Measurements from ENCODE around the gene SCNM1. TPM values are rescaled to one million over a fixed set of nuclear protein-coding genes. Genes with fewer than 3 reads are reported as not detected.

The SCNM1 gene
- total RNA-seq, 2 experiments from 2014 or later, result 60.5 to 64.2 TPM

DNA sequence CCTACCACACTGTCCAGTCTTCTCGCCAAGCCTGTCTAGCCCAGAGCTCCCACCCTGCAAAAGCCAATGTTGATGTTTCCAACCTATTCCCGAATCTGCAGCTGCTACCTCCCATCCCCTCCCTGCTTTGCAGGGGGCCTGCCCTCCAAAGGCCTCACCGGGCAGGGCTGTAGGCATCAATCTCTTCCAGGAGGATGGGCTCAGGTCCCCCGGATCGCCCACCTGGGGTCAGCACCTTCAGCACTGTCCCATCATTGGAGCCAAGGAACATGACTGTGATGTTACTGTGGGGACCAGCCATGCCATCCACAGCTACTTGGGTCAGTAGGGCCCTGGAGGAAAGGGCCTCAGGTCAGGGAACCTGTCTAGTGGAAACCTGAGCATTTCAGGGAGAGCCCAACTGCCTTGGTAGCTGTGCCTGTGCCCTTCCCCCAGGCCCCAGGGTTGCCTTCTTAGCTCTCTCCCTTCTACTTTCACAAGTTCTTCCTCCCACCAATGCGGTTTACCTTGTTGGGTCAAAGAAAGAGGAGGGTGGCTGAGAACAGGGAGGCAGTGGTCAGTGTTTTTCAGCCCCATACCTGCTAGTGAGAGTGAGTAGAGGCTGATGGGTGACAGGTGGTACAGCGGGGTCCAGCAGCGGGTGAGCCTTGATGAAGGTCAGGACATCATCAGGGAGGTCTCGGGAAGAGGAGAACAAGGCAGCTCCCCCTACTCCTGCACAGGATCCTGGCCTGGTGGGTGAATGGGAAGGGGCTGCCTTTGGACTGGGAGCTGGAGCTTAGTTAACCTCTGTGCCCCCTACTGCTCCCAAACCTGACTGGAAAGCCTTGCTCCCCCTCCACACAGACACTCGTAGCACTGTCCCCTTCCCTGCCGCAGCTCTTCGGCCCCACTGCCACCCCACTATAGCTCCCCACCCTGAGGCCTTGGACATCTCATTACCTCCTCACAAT is 30.2 kb upstream of the SCNM1 start:
- no peaks in the 10 kb centered on the region for H3K27me3 Mint-ChIP-seq (ENCODE audit: low read depth)
- H3K36me3 Mint-ChIP-seq (ENCODE audit: low read depth), result no peaks in the 10 kb centered on the region
- intact Hi-C loops (cut with micrococcal nuclease), result no loop called here
- no peak overlapping the region for H3K4me3 Mint-ChIP-seq
- H3K4me1 Mint-ChIP-seq (ENCODE audit: low read depth), result peaks cover 8% of the 10 kb centered on the region
- DNase-seq, result no peak
- no peak overlapping the region for H3K27ac Mint-ChIP-seq
- H3K9me3 Mint-ChIP-seq, result no peaks in the 10 kb centered on the region
- CTCF ChIA-PET, result interaction anchor here (1.1 to 1.3 kb wide), 2 partner anchors 18 to 22 kb away, joined by 3 read pairs; no protein-coding TSS in a partner anchor

DNA sequence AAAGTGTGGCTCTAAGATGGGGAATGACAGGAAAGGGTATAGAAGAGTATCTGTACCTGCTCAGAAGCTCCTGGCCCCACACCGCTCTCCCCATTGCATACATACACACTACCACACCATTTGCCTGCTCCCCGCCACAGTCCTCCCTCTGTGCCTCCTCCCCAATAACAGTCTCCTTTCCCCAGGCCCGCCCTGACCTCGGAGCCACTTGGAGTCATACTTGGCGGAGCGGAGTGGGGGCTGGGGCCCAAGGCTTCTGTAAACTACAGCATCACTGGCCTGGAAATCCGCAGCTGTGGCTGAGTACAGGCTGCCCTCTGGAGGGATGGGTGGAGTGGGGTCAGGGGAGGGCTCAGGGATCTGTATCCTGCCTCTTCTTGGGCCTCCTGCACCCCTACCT is 28.2 kb upstream of the SCNM1 start:
- Mint-ChIP-seq H3K36me3 (ENCODE audit: low read depth) (no peaks in the 10 kb centered on the region), H3K27ac (no peak overlapping the region), H3K4me3 (no peak overlapping the region), H3K4me1 (ENCODE audit: low read depth) (no peaks in the 10 kb centered on the region), H3K9me3 (no peaks in the 10 kb centered on the region), H3K27me3 (ENCODE audit: low read depth) (no peaks in the 10 kb centered on the region)
- intact Hi-C loops (cut with micrococcal nuclease), result no loop called here
- CTCF ChIA-PET, result interaction anchor here (0.6 kb wide), 1 partner anchor 248 kb away, joined by 4 read pairs; no protein-coding TSS in a partner anchor
- no peak for DNase-seq

DNA sequence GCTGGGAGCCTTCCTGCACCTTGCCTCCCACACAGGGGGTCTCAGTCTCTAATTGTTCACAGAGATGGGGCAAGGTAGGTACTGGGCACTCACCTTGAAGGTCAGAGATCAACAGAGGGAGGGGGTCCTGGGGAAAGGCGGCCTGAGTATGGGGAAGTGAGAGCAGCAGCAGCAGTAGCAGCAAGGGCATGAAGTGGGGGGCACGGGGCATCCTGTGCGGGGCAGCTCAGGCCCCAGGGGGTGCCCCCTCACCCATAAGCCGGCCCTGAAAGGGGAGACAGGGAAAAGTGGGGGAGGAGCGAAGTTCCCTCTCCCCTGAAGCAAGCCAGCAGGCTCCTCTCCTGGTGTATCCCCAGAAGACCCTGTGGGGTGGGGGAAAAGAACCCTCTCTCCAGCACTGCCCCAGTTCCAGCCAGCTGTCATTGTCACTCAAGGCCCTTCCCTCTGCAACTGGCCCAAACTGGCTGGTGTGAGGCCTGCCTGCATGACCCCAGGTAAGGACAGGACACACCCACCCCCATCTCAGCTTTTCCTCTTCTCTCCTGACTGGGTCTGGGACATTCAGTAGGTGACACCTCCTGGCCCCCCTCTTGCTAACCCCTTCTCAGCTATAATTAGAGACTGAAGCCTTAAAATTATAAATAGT is 23.4 kb upstream of the SCNM1 start:
- H3K36me3 Mint-ChIP-seq (ENCODE audit: low read depth), result no peaks in the 10 kb centered on the region
- H3K4me1 Mint-ChIP-seq (ENCODE audit: low read depth), result peaks cover 6% of the 10 kb centered on the region
- H3K27me3 Mint-ChIP-seq (ENCODE audit: low read depth), result no peaks in the 10 kb centered on the region
- no peaks in the 10 kb centered on the region for H3K9me3 Mint-ChIP-seq
- intact Hi-C loops (cut with micrococcal nuclease), result no loop called here
- no peak overlapping the region for H3K4me3 Mint-ChIP-seq
- no peak for DNase-seq
- H3K27ac Mint-ChIP-seq, result no peak overlapping the region
- CTCF ChIA-PET, result interaction anchor here (1.0 to 2.0 kb wide), 3 partner anchors 13 to 41 kb away, joined by 3 to 14 read pairs (median 6); no protein-coding TSS in a partner anchor

DNA sequence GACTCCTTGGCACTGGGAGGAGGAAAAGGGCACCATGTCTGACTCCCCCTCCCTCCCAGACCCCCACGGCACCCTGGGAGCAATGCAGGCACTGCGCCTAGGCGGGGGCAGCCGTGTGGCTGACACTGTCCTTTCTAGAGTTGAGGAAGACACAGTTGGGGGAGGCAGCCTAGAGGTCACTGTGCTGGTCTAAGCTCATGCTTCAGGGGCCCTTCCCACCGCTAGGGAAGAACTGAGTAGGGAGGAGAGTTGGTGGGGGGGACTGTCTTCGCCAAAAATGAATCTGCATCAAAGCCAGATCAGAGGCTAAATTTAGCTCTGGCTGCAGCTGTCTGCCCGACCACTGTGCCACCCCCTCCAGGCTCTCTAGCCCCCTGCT is 22.9 kb upstream of the SCNM1 start:
- H3K9me3 Mint-ChIP-seq, result no peaks in the 10 kb centered on the region
- no peak for DNase-seq
- CTCF ChIA-PET, result interaction anchor here (1.0 to 2.0 kb wide), 2 partner anchors 12 to 30 kb away, joined by 3 to 6 read pairs; no protein-coding TSS in a partner anchor
- intact Hi-C loops (cut with micrococcal nuclease), result no loop called here
- H3K4me3 Mint-ChIP-seq, result no peak overlapping the region
- no peaks in the 10 kb centered on the region for H3K27me3 Mint-ChIP-seq (ENCODE audit: low read depth)
- H3K4me1 Mint-ChIP-seq (ENCODE audit: low read depth), result peaks cover 6% of the 10 kb centered on the region
- H3K27ac Mint-ChIP-seq, result no peak overlapping the region
- H3K36me3 Mint-ChIP-seq (ENCODE audit: low read depth), result no peaks in the 10 kb centered on the region

DNA sequence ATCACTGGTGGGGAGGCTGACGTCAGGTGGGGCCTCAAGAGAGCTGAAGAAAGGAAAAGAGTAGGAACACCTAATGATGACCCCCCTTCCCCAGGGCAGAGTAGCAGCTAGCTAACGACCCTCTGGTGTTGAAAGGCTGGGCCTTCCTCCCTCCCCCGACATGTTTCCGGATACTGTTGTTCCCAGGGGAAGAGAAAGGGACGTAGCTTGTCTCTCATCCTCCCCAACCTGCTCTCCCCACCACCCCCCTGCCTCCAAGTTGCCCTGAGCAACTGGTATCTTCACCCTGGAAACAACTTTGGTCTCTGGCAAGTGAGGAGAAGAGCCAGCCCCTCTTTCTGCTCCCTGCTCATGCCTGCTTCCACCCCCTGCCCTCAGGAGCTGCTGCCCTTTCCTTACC is 22.0 kb upstream of the SCNM1 start:
- Mint-ChIP-seq H3K4me1 (ENCODE audit: low read depth) (peaks cover 6% of the 10 kb centered on the region), H3K9me3 (no peaks in the 10 kb centered on the region), H3K4me3 (no peak overlapping the region), H3K27ac (no peak overlapping the region), H3K36me3 (ENCODE audit: low read depth) (no peaks in the 10 kb centered on the region), H3K27me3 (ENCODE audit: low read depth) (no peaks in the 10 kb centered on the region)
- intact Hi-C loops (cut with micrococcal nuclease), result no loop called here
- no peak for DNase-seq
- CTCF ChIA-PET, result interaction anchor here (1.3 kb wide), 1 partner anchor 11 kb away, joined by 5 read pairs; no protein-coding TSS in a partner anchor

DNA sequence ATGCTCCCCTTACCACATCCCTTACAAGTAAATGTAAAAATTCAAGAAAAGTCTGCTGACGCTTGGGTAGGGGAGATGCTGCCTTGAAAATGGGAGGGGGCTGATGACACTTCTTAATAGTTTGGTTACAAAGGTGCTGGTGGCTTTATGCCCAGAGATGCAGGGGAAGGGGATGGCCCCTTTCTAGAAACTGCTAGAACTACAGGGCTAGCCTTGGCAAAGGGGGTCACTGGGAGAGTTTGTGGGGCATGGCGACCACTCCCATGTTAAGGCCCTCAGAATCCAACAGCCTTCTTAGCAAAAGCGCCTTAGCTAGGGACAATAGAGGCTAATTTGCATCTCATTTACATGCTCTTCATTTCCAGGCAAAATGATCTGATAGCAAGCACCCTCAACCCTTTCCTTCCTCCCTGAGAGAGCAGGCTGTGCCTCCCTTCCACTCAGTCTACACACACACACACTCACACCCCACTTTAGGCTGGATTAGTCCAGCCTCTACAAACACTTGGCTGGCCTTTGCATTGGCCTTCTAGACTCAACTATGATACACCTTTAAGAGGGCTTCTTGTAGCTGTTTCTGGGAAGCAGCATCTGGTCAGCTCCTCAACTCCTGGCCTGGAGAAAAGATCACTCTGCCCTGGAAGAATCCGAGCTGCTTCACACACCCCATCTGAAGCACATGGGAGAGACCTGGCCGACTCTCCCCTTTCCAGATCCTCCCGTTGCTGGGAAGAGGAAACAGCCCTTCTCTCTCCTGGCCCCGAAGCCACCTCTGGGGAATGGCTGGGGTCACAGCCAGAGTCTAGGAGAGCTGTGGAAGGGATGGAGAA is 21.3 kb upstream of the SCNM1 start:
- H3K36me3 Mint-ChIP-seq (ENCODE audit: low read depth), result no peaks in the 10 kb centered on the region
- CTCF ChIA-PET, result interaction anchor here (1.3 kb wide), 2 partner anchors 10 to 45 kb away, joined by 4 to 5 read pairs; no protein-coding TSS in a partner anchor
- H3K27me3 Mint-ChIP-seq (ENCODE audit: low read depth), result no peaks in the 10 kb centered on the region
- intact Hi-C loops (cut with micrococcal nuclease), result no loop called here
- H3K27ac Mint-ChIP-seq, result no peak overlapping the region
- no peak overlapping the region for H3K4me3 Mint-ChIP-seq
- no peaks in the 10 kb centered on the region for H3K9me3 Mint-ChIP-seq
- no peak for DNase-seq
- H3K4me1 Mint-ChIP-seq (ENCODE audit: low read depth), result peaks cover 6% of the 10 kb centered on the region

DNA sequence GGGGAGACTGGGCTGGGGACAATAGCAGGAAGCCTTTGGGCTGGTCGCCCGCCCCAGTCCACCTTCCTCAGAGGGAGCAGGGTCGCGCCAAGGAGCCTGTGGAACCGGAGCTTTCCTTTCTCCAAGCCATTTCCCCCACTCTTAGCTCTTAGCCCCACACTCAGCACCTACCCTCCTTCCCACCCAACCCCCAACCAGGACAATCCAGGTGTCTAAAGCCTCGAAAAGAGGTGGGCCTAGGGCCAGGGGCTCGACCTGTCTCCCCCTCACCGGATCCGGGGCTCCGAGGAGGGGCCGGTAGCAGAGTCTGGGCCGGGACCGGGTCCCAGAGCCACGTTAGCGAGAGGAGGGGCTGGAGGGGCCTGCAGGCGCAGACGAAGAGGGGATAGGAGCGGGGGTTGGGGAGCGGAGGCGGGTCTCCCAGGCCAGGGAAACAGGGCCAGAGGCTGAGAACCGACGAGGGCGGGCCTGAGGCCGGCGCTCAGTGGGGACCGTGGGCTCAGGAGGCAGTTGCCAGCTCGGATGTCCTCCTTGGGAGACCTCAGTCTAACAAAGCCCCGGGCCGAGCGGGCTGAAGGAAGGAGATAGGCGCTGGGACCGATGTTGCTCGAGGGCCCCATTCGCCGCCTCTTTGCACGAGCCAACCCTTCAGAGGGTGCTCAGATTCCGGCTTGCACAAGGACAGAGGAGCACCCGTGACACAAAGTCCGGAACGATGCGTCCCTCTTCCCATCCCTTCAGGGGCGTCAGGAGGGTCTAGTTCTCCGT is 20.5 kb upstream of the SCNM1 start:
- Mint-ChIP-seq H3K9me3 (no peaks in the 10 kb centered on the region), H3K4me3 (peak overlapping the region; percentile 88), H3K4me1 (ENCODE audit: low read depth) (peaks cover 6% of the 10 kb centered on the region), H3K27me3 (ENCODE audit: low read depth) (no peaks in the 10 kb centered on the region), H3K36me3 (ENCODE audit: low read depth) (no peaks in the 10 kb centered on the region), H3K27ac (no peak overlapping the region)
- CTCF ChIA-PET, result interaction anchor here (1.3 kb wide), 2 partner anchors 9 to 46 kb away, joined by 4 to 5 read pairs; no protein-coding TSS in a partner anchor
- intact Hi-C loops (cut with micrococcal nuclease), result loop anchor here (1.0 kb wide), 1 partner anchor 11 kb away; the partner anchor contains the start of gene TNFAIP8L2
- peak; percentile 38 for DNase-seq

DNA sequence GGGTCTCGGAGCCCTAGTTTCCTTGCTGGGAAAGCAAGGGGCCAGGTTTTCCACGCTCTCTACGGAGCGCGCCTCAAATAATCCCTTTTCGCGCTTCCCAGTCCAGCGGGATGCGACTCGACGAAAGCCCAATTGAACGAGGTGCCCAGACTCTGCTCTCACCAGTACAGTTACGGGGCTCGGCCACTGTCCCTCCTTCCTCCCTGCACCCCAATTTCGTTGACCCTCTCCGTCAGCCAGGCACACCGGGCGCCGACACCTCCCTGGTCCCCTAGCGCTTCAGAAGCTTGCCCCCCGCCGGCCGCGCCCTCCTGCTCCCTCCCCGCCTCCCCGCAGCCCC is 19.9 kb upstream of the SCNM1 start:
- Mint-ChIP-seq H3K4me1 (ENCODE audit: low read depth) (peaks cover 6% of the 10 kb centered on the region), H3K27me3 (ENCODE audit: low read depth) (no peaks in the 10 kb centered on the region), H3K4me3 (peak overlapping the region; percentile 88), H3K36me3 (ENCODE audit: low read depth) (no peaks in the 10 kb centered on the region), H3K27ac (no peak overlapping the region), H3K9me3 (no peaks in the 10 kb centered on the region)
- CTCF ChIA-PET, result no interaction called here
- intact Hi-C loops (cut with micrococcal nuclease), result loop anchor here (1.0 kb wide), 1 partner anchor 10 kb away; the partner anchor contains the start of gene TNFAIP8L2
- no peak for DNase-seq

DNA sequence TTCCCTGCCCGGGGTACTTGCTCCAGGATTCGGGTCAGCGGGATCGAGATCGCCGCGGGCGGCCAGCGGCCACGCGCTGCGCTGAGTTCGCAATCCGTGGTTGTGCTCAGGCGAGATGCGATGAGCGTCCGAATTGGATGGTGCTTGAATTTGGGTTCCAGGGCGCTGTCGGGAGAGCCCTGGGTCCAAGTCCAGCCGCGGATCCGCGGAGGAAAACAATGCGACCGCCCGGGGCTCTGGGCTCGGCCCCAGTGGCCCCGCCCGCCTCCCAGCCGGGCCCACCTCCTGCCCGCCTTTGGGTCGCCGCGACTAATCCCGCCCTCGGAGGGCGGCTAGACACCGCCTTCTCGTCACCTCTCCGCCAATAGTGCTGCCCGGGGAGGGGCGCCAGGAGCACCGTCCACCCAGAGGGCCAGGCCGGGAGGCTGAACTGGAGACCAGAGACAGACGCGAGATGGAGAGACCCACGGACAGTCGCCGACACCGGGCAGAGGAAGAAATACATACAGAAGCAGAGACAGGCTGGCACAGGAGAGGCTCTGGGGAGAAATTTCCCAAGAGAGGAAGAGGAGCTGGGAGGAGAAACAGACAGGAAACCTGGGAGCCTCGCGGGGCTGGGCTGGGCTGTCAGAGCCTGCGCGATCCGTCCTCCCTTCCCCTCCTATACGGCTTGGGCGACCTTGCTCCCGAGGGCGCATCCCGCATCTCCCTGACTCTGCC is 19.4 kb upstream of the SCNM1 start, which contains the start of gene SEMA6C:
Gene SEMA6C (minus strand): TSS at position 220 of the 720 bp plus-strand sequence. CDS start 4,010 bp downstream, outside the sequence.
- Mint-ChIP-seq H3K36me3 (ENCODE audit: low read depth) (no peaks in the 10 kb centered on the region), H3K27ac (peak within 1 kb of the TSS; percentile 51), H3K27me3 (ENCODE audit: low read depth) (no peaks in the 10 kb centered on the region), H3K9me3 (no peaks in the 10 kb centered on the region), H3K4me3 (peak within 1 kb of the TSS; percentile 88), H3K4me1 (ENCODE audit: low read depth) (peaks cover 6% of the 10 kb centered on the region)
- intact Hi-C loops (cut with micrococcal nuclease), result loop anchor here (1.0 kb wide), 1 partner anchor 10 kb away; the partner anchor contains the start of gene TNFAIP8L2
- peak; percentile 89 for DNase-seq
- CTCF ChIA-PET, result interaction anchor here (1.4 kb wide), 1 partner anchor 9 kb away, joined by 6 read pairs; no protein-coding TSS in a partner anchor

DNA sequence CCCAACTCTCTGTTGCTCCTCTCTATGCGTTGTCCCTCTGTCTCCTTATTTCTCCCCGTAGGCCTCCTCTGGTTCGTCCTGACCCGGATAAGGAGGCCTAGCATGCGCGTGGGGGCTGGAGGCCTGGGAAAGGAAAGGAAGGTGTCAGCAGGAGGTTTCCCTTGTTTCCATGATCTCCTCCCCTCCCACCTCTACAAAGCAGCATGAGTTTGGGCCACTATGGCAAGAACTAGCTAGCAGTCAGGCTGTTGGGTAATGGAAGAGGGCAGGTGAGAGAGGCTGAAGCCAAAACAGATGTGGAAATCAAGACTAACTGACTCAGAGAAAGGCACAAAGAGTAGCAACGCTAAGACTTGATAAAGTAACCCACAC is 18.8 kb upstream of the SCNM1 start:
- intact Hi-C loops (cut with micrococcal nuclease), result no loop called here
- peaks cover 6% of the 10 kb centered on the region for H3K4me1 Mint-ChIP-seq (ENCODE audit: low read depth)
- H3K27me3 Mint-ChIP-seq (ENCODE audit: low read depth), result no peaks in the 10 kb centered on the region
- no peak for DNase-seq
- H3K36me3 Mint-ChIP-seq (ENCODE audit: low read depth), result no peaks in the 10 kb centered on the region
- no peaks in the 10 kb centered on the region for H3K9me3 Mint-ChIP-seq
- H3K27ac Mint-ChIP-seq, result no peak overlapping the region
- CTCF ChIA-PET, result interaction anchor here (1.4 kb wide), 1 partner anchor 8 kb away, joined by 6 read pairs; no protein-coding TSS in a partner anchor
- peak overlapping the region; percentile 88 for H3K4me3 Mint-ChIP-seq

Measured in activated naive CD4-positive, alpha-beta T cell treated with anti-CD3 and anti-CD28 coated beads for 36 hours (primary cell).